ENCODE data around the gene FAM234A.
"Not testable (repeated sequence)": the region's sequence is repeated elsewhere in the genome, so short reads cannot be mapped to it uniquely, and the experiment has no call there.

Gene FAM234A

GRCh38 chr16:230949-231348 lies 3.7 kb upstream of the FAM234A start:
- DNase-seq: no peak

- DNase-seq: no peak
Observed at GRCh38 chr16:239948-240277, 5.3 kb downstream of the FAM234A start.

DNA sequence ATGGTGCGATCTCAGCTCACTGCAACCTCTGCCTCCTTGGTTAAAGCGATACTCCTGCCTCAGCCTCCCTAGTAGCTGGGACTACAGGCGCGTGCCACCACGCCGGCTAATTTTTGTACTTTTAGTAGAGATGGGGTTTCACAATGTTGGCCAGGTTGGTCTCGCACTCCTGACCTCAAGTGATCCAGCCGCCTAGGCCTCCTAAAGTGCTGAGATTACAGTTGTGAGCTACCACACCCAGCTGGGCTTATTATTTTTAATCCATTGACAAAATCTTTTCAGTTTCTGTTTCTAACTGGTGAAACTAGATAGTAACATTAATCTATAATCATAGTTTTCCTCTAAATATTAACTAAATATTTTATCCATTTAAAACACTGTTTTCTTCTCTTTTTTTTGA lies 5.9 kb downstream of the FAM234A start:
- DNase-seq: no peak

GRCh38 chr16:242281-242680 lies 7.7 kb downstream of the FAM234A start:
- DNase-seq: no peak

- DNase-seq: no peak
Observed at GRCh38 chr16:243348-243747, 8.7 kb downstream of the FAM234A start.

GRCh38 chr16:245105-245504 lies 10.5 kb downstream of the FAM234A start:
- no peak for DNase-seq

- no peak for DNase-seq
Observed at GRCh38 chr16:247027-247426, 12.4 kb downstream of the FAM234A start.

- DNase-seq: no peak
Observed at GRCh38 chr16:249431-249830, 14.8 kb downstream of the FAM234A start.

- peak; percentile 11 for DNase-seq
Observed at GRCh38 chr16:252366-253337, 18.0 kb downstream of the FAM234A start.

DNA sequence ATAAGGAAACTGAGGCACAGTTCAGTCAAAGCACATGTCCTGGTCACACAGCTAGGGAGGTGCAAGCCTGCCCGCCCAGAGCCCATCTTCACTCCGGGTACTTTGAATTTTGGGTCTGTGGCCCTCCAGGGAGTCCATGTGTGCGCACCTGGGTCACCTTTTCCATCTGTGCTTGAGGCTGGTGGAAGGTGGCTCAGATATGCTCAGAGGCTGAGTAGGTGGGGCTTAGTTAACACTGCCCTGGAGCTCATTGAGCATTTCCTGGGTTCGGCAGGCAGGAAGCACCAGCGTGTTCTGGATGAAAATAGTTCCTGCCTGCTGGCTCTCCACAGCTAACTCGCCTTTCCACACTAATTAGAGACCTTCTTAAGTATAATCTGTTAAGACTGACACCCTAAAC lies 19.2 kb downstream of the FAM234A start:
- no peak for DNase-seq

GRCh38 chr16:254461-254860 lies 19.8 kb downstream of the FAM234A start:
- DNase-seq: no peak

DNA sequence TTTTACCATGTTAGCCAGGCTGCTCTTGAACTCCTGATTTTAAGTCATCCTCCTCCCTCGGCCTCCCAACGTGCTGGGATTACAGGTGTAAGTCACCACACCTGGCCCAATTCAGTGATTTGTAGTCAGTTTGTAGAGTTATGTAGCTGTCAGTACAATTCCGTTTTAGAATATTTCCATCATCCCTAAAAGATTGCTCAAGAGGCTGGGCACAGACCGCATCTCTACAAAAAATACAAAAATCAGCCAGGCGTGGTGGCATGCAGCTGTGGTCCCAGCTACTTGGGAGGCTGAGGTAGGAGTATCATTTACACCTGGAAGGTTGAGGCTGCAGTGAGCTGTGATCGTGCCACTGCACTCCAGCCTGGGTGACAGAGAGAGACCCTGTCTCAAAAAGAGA lies 20.6 kb downstream of the FAM234A start:
- DNase-seq: no peak

DNA sequence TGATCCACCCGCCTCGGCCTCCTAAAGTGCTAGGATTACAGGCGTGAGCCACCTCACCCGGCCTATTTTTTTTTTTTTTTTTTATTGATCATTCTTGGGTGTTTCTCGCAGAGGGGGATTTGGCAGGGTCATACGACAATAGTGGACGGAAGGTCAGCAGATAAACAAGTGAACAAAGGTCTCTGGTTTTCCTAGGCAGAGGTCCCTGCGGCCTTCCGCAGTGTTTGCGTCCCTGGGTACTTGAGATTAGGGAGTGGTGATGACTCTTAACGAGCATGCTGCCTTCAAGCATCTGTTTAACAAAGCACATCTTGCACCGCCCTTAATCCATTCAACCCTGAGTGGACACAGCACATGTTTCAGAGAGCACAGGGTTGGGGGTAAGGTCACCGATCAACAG lies 23.5 kb downstream of the FAM234A start:
- not testable (repeated sequence) for DNase-seq

DNA sequence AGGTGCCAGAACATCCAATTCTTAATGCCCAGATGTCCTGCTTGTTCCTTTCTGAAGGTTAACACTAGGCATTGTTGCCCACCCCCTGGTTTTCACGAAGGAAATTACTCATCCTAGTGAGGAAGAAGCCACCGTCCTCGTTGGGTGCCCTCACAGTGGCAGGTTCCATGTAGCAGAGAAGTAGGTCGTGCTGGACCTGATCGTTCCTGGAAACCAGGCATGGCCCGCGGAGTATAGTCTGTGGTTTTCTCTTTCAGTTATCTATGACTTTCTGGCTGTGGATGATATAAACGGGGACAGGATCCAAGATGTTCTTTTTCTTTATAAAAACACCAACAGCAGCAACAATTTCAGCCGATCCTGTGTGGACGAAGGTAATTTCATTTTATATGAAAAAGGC lies 24.6 kb downstream of the FAM234A start:
- no peak for DNase-seq

DNA sequence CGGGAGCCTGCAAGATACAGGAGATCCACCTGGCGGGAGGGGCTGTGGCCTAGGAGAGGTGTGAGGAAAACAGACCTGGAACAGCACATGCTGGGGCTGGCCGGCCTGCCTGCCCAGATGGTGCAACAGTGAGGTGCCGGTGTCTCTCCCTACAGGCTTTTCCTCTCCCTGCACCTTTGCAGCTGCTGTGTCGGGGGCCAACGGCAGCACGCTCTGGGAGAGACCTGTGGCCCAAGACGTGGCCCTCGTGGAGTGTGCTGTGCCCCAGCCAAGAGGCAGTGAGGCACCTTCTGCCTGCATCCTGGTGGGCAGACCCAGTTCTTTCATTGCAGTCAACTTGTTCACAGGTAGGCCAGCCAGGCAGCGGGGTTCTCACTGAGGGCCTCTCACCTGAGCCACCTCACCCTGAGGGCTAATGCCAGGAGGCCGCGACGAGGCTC lies 25.2 kb downstream of the FAM234A start:
- DNase-seq: no peak

GRCh38 chr16:260326-260725 lies 25.7 kb downstream of the FAM234A start:
- DNase-seq: no peak

GRCh38 chr16:261031-261691 lies 26.5 kb downstream of the FAM234A start:
- no peak for DNase-seq

GRCh38 chr16:262121-262745 lies 27.6 kb downstream of the FAM234A start:
- DNase-seq: no peak

GRCh38 chr16:263182-263774 lies 28.7 kb downstream of the FAM234A start:
- DNase-seq: no peak

DNA sequence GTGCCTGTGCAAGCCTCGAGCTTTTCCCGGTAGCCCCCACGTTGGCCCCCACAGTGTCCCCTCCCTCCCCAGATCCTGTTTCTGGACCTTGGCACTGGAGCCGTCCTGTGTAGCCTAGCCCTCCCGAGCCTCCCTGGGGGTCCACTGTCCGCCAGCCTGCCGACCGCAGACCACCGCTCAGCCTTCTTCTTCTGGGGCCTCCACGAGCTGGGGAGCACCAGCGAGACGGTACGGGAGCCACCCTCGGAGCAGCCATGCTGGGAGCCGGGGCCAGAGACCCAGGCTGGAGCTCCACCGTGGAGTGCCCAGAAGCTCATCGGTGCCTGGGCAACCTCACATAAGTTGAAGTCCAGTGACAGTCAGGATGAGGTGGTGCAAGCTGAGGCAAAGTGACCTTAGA lies 29.3 kb downstream of the FAM234A start:
- DNase-seq: no peak

GRCh38 chr16:264440-264951 lies 29.9 kb downstream of the FAM234A start:
- no peak for DNase-seq

- DNase-seq: no peak
Observed at GRCh38 chr16:265002-265529, 30.4 kb downstream of the FAM234A start.

GRCh38 chr16:265711-266110 lies 31.1 kb downstream of the FAM234A start:
- DNase-seq: no peak

Data from activated effector memory CD4-positive, alpha-beta T cell treated with Interleukin-2 at 50 U/mL for 16 hours (primary cell).